ACC112 (cell line): ENCODE data around the gene SNAPC5.

Source experiments
- H2AFZ ChIP-seq: fragments of 200-600 bp; sonication (generic); one replicate; pipeline ENCODE4 v1.6.0; 2017; ENCODE audit warnings: antibody characterized with exemption, low read length; ENCODE audit not compliant: unreplicated experiment
- H3K27ac ChIP-seq: fragments of 200-600 bp; sonication (generic); 2 replicates; pipeline ENCODE4 v1.5.1; 2014; ENCODE audit warnings: low read depth, mild to moderate bottlenecking, antibody characterized with exemption, low read length, moderate library complexity
- H3K27me3 ChIP-seq: fragments of 200-600 bp; sonication (generic); 2 replicates; pipeline ENCODE4 v1.6.1; 2014; ENCODE audit warnings: mild to moderate bottlenecking, antibody characterized with exemption, low read length, moderate library complexity, mixed read lengths; ENCODE audit not compliant: insufficient read depth
- H3K36me3 ChIP-seq: fragments of 200-600 bp; sonication (generic); 2 replicates; pipeline ENCODE4 v1.6.1; 2016; ENCODE audit warnings: mild to moderate bottlenecking, antibody characterized with exemption, low read length, moderate library complexity, mixed read lengths; ENCODE audit not compliant: insufficient read depth
- H3K4me1 ChIP-seq: fragments of 200-600 bp; sonication (generic); one replicate; pipeline ENCODE4 v1.6.1; 2016; ENCODE audit warnings: low read length, mixed read lengths; ENCODE audit not compliant: insufficient read depth, unreplicated experiment, control insufficient read depth
- H3K4me3 ChIP-seq: fragments of 200-600 bp; sonication (generic); 2 replicates; pipeline ENCODE4 v1.5.1; 2014; ENCODE audit warnings: mild to moderate bottlenecking, low read depth, low read length
- H3K79me2 ChIP-seq: fragments of 200-600 bp; sonication (generic); one replicate; pipeline ENCODE4 v1.6.0; 2016; ENCODE audit warnings: low read length; ENCODE audit not compliant: control insufficient read depth, unreplicated experiment, insufficient read depth

The SNAPC5 gene

GRCh38 chr15:66491846-66492245, 5.7 kb downstream of the SNAPC5 start:
- H2AFZ ChIP-seq = no peak overlapping the region
- H3K36me3 ChIP-seq = peaks cover 20% of the 10 kb centered on the region
- H3K4me3 ChIP-seq = no peak overlapping the region
- H3K27me3 ChIP-seq = no peaks in the 10 kb centered on the region
- 0 out of 2 replicates have a peak overlapping the region, but pooled peaks have one; percentile 13 for H3K27ac ChIP-seq
- peaks cover under 1% of the 10 kb centered on the region for H3K4me1 ChIP-seq
- H3K79me2 ChIP-seq = peaks cover 2% of the 10 kb centered on the region

GRCh38 chr15:66489179-66489791, 8.3 kb downstream of the SNAPC5 start:
- Histone ChIP-seq H2AFZ (no peak overlapping the region), H3K79me2 (no peaks in the 10 kb centered on the region), H3K27me3 (no peaks in the 10 kb centered on the region), H3K4me3 (no peak overlapping the region), H3K36me3 (peaks cover 23% of the 10 kb centered on the region), H3K27ac (no peak overlapping the region), H3K4me1 (no peaks in the 10 kb centered on the region)

- H3K36me3 ChIP-seq = peaks cover 23% of the 10 kb centered on the region
- no peak overlapping the region for H2AFZ ChIP-seq
- no peaks in the 10 kb centered on the region for H3K4me1 ChIP-seq
- no peaks in the 10 kb centered on the region for H3K27me3 ChIP-seq
- no peak overlapping the region for H3K4me3 ChIP-seq
- no peaks in the 10 kb centered on the region for H3K79me2 ChIP-seq
- H3K27ac ChIP-seq = no peak overlapping the region
Observed at GRCh38 chr15:66488525-66488924, 9.0 kb downstream of the SNAPC5 start.

- peaks cover 23% of the 10 kb centered on the region for H3K36me3 ChIP-seq
- no peak overlapping the region for H3K4me3 ChIP-seq
- no peaks in the 10 kb centered on the region for H3K27me3 ChIP-seq
- no peak overlapping the region for H2AFZ ChIP-seq
- H3K27ac ChIP-seq = no peak overlapping the region
- no peaks in the 10 kb centered on the region for H3K79me2 ChIP-seq
- H3K4me1 ChIP-seq = no peaks in the 10 kb centered on the region
Observed at GRCh38 chr15:66486887-66487286, 10.7 kb downstream of the SNAPC5 start.

GRCh38 chr15:66484539-66485112, 12.9 kb downstream of the SNAPC5 start:
- H3K36me3 ChIP-seq = peaks cover 19% of the 10 kb centered on the region; the same call in 1 of the 2 replicates

GRCh38 chr15:66483131-66483566, 14.4 kb downstream of the SNAPC5 start:
- peaks cover 12% of the 10 kb centered on the region; the same call in 1 of the 2 replicates for H3K36me3 ChIP-seq
- no peaks in the 10 kb centered on the region for H3K79me2 ChIP-seq
- no peaks in the 10 kb centered on the region for H3K27me3 ChIP-seq
- H3K27ac ChIP-seq = no peak overlapping the region
- H3K4me1 ChIP-seq = no peaks in the 10 kb centered on the region
- H2AFZ ChIP-seq = no peak overlapping the region
- no peak overlapping the region for H3K4me3 ChIP-seq

More at GRCh38 chr15:66484539-66485112, 12.9 kb downstream of the SNAPC5 start:
- H3K4me3 ChIP-seq = no peak overlapping the region
- H3K27ac ChIP-seq = no peak overlapping the region
- H3K4me1 ChIP-seq = no peaks in the 10 kb centered on the region
- no peaks in the 10 kb centered on the region for H3K79me2 ChIP-seq
- H2AFZ ChIP-seq = no peak overlapping the region
- no peaks in the 10 kb centered on the region for H3K27me3 ChIP-seq

- no peak overlapping the region for H3K27ac ChIP-seq
- H2AFZ ChIP-seq = no peak overlapping the region
- peaks cover 3% of the 10 kb centered on the region for H3K79me2 ChIP-seq
- peaks cover 12% of the 10 kb centered on the region; the same call in 1 of the 2 replicates for H3K36me3 ChIP-seq
- H3K4me3 ChIP-seq = no peak overlapping the region
- H3K27me3 ChIP-seq = no peaks in the 10 kb centered on the region
- H3K4me1 ChIP-seq = no peaks in the 10 kb centered on the region
Observed at GRCh38 chr15:66482539-66482938, 15.0 kb downstream of the SNAPC5 start.

GRCh38 chr15:66481107-66481856, 16.3 kb downstream of the SNAPC5 start:
- no peak overlapping the region for H3K4me3 ChIP-seq
- no peaks in the 10 kb centered on the region for H3K27me3 ChIP-seq
- H3K4me1 ChIP-seq = no peaks in the 10 kb centered on the region
- H3K79me2 ChIP-seq = peaks cover 6% of the 10 kb centered on the region
- H3K27ac ChIP-seq = no peak overlapping the region
- peaks cover 11% of the 10 kb centered on the region; the same call in 1 of the 2 replicates for H3K36me3 ChIP-seq
- no peak overlapping the region for H2AFZ ChIP-seq

- H2AFZ ChIP-seq = no peak overlapping the region
- H3K4me3 ChIP-seq = no peak overlapping the region
- peaks cover 9% of the 10 kb centered on the region; the same call in 1 of the 2 replicates for H3K36me3 ChIP-seq
- no peaks in the 10 kb centered on the region for H3K4me1 ChIP-seq
- no peaks in the 10 kb centered on the region for H3K27me3 ChIP-seq
- peaks cover 9% of the 10 kb centered on the region for H3K79me2 ChIP-seq
- H3K27ac ChIP-seq = no peak overlapping the region
Observed at GRCh38 chr15:66480267-66480666, 17.3 kb downstream of the SNAPC5 start.

GRCh38 chr15:66477011-66477410, 20.6 kb downstream of the SNAPC5 start:
- H3K79me2 ChIP-seq = peaks cover 9% of the 10 kb centered on the region
- H3K4me3 ChIP-seq = no peak overlapping the region
- no peak overlapping the region for H2AFZ ChIP-seq
- peaks cover 1% of the 10 kb centered on the region; the same call in 1 of the 2 replicates for H3K36me3 ChIP-seq
- peaks cover 11% of the 10 kb centered on the region for H3K4me1 ChIP-seq
- no peak overlapping the region for H3K27ac ChIP-seq
- no peaks in the 10 kb centered on the region for H3K27me3 ChIP-seq
